T-cell (primary cell): ENCODE data around the gene TRIP6. TPM values are rescaled to one million over a fixed set of nuclear protein-coding genes. Genes with fewer than 3 reads are reported as not detected.

Experiments
- ATAC-seq, 4 experiments: fragments of 200-7000 bp in 3 of 4; fragments of 150-1000 bp in 1 of 4; cut with Tn5 transposase; replicated peaks in 1 of 4; 1 replicate in 3 of 4; 2 replicates in 1 of 4; pipeline ENCODE4 v1.10.0; 2021; ENCODE audit warnings: moderate library complexity in 3 of 4, mild to moderate bottlenecking in 2 of 4, moderate number of reproducible peaks in 1 of 4
- CTCF ChIA-PET, 2 donors: fragments of 300-600 bp; sonication (Branson Sonifier 250); formaldehyde crosslinking; loops; one replicate each; lab custom pipeline; 2022; ENCODE audit warnings: antibody characterized with exemption in 2 of 2; lab: Charles Lee
- POLR2A ChIA-PET, 2 donors: fragments of 300-600 bp; sonication (Branson Sonifier 250); formaldehyde crosslinking; loops; one replicate each; lab custom pipeline; 2022; ENCODE audit warnings: antibody characterized with exemption in 2 of 2; lab: Charles Lee
- DNase-seq, 35 experiments: peaks; one replicate each; pipeline versions ENCODE4 v3.0.0 to v3.0.0-alpha.2; 2013 to 2023
- H3K27ac ChIP-seq: one replicate; pipeline ENCODE4 v1.5.1; 2013; ENCODE audit warnings: low read length
- H3K27me3 ChIP-seq, 2 experiments: replicated peaks in 1 of 2; 1 replicate in 1 of 2; 2 replicates in 1 of 2; pipeline versions ENCODE4 v1.6.1 to v1.7.0; 2013; ENCODE audit warnings: low read length in 1 of 2, mixed read lengths in 1 of 2; ENCODE audit not compliant: control insufficient read depth in 2 of 2, insufficient read depth in 2 of 2; ENCODE audit errors: extremely low read depth in 1 of 2
- H3K36me3 ChIP-seq, 2 donors: 1 replicate in 1 of 2; 2 replicates in 1 of 2; pipeline versions ENCODE4 v1.6.1 to v1.7.0; 2013; ENCODE audit warnings: low read length in 1 of 2; ENCODE audit not compliant: control insufficient read depth in 2 of 2, insufficient read depth in 1 of 2; ENCODE audit errors: extremely low read depth in 1 of 2
- H3K4me1 ChIP-seq, 2 experiments: 1 replicate in 1 of 2; 2 replicates in 1 of 2; pipeline versions ENCODE4 v1.6.1 to v1.7.0; 2013; ENCODE audit warnings: low read length in 2 of 2, mixed read lengths in 1 of 2; ENCODE audit not compliant: insufficient read depth in 2 of 2, control insufficient read depth in 1 of 2; ENCODE audit errors: extremely low read depth in 1 of 2
- H3K4me3 ChIP-seq, 2 donors: 1 replicate in 1 of 2; 2 replicates in 1 of 2; pipeline versions ENCODE4 v1.5.1 to v1.7.0; 2013; ENCODE audit warnings: mild to moderate bottlenecking in 2 of 2, low read length in 1 of 2, moderate library complexity in 1 of 2; ENCODE audit not compliant: control insufficient read depth in 1 of 2; ENCODE audit errors: extremely low read depth in 1 of 2
- H3K9me3 ChIP-seq: 2 replicates; pipeline ENCODE4 v1.7.0; 2013
- H3K27ac Mint-ChIP-seq, 2 donors: one replicate each; pipeline ENCODE4 v1.8.0; 2020 to 2021; ENCODE audit warnings: mild to moderate bottlenecking in 2 of 2, mixed read lengths in 2 of 2
- H3K27me3 Mint-ChIP-seq, 2 donors: one replicate each; pipeline ENCODE4 v1.8.0; 2021 to 2022; ENCODE audit warnings: mixed read lengths in 2 of 2
- H3K36me3 Mint-ChIP-seq: one replicate; pipeline ENCODE4 v1.8.0; 2021; ENCODE audit warnings: mixed read lengths
- H3K4me1 Mint-ChIP-seq, 3 donors: one replicate each; pipeline ENCODE4 v1.8.0; 2020 to 2022; ENCODE audit warnings: mixed read lengths in 3 of 3, mild to moderate bottlenecking in 1 of 3
- H3K4me3 Mint-ChIP-seq, 3 donors: one replicate each; pipeline ENCODE4 v1.8.0; 2020 to 2022; ENCODE audit warnings: mild to moderate bottlenecking in 3 of 3, mixed read lengths in 3 of 3, moderate library complexity in 3 of 3
- H3K9me3 Mint-ChIP-seq, 3 donors: one replicate each; pipeline ENCODE4 v1.8.0; 2020 to 2022; ENCODE audit warnings: mixed read lengths in 3 of 3
- WGBS: methylation state at CpG from one replicate; pipeline ENCODE4 v1.1.5; 2013; ENCODE audit warnings: missing lambda C conversion rate; ENCODE audit not compliant: insufficient coverage; 5-methylcytosine and 5-hydroxymethylcytosine counted together
- total RNA-seq, 35 experiments: library from RNA in 6 of 35; stranded (reverse) in 6 of 35; fragments of 120-200 nt in 1 of 35; gene quantifications; one replicate each; pipeline versions ENCODE4 v1.2.1 to v1.2.4 and lab custom pipeline; 2013 to 2026

Gene TRIP6
- total RNA-seq, 5 donors from 2014 or later (not counting 1 experiment from before 2014, with no cell fraction given): 5.6 to 14.6 (median 8.8) TPM

DNA sequence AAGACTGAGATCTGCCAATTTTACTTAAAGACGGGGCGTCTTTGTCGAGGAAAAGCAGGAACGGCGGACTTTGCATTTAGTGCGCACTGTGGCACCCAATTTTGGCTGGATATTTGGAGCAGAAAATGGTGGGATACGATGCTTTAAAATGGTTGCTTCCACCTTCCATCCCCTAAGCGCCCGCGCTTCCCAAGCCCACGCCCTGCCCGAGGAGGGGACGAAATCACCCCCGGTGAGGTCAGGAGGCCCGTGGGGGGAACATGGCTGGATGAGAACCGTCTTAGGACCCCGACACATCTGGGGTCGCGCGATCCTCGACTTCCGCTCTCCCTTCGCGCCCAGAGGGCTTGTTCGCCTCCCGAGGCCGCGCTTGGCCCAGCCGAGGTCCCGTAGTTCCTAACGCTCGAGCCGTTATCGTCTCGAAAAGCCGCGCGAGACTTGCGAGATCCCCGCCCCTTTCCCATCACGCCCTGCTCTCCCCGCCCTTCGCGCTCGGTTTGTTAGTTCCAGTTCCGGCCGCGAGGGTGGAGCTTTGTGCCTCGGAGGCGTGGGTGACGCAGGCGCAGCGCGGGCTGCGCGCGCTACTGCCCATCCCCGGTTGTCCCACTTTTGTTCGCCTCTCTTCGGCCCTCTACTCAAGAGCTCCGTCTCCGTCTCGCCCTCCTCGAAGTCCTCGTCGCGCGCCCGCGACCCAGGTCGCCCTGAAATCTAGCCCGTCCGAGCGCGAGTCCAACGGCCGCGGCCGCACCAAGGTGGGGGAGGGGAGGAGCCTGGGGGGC is 7.6 kb downstream of the TRIP6 start, which contains the start of gene SRRT:
TSS of gene SRRT (plus strand) at position 527 of the 779 bp plus-strand sequence. CDS start 488 bp downstream, outside the sequence.
- DNase-seq (peak; percentile 95 to 99 (median 98)), ATAC-seq (peak; percentile 95 to 98 (median 96))
- no peaks in the 10 kb centered on the region for H3K9me3 Mint-ChIP-seq
- Histone ChIP-seq H3K36me3 (peaks cover 3 to 17% of the 10 kb centered on the region in 2 donors), H3K4me1 (peaks cover 6 to 47% of the 10 kb centered on the region in 2 experiments), H3K27me3 (no peaks in the 10 kb centered on the region), H3K4me3 (peak within 1 kb of the TSS; percentile 59 to 73), H3K9me3 (no peaks in the 10 kb centered on the region), H3K27ac (peak within 1 kb of the TSS; percentile 93)
- H3K27me3 Mint-ChIP-seq: no peaks in the 10 kb centered on the region
- H3K4me1 Mint-ChIP-seq: peaks cover 48 to 55% (median 53%) of the 10 kb centered on the region in 3 donors
- ChIA-PET CTCF (interaction anchor here in 1 of 2 donors (1.0 to 2.4 kb wide), 6 partner anchors 12 to 203 kb away, joined by 3 to 13 read pairs (median 6); partner anchors contain the start of genes POP7, SLC12A9 and UFSP1), POLR2A (interaction anchor here (0.6 to 1.8 kb wide), 6 partner anchors 10 to 239 kb away, joined by 3 to 21 read pairs (median 7); partner anchors contain the start of gene UFSP1 (in 2 of the 2))
- peak within 1 kb of the TSS; percentile 92 to 98 (median 98) for H3K4me3 Mint-ChIP-seq
- peaks cover 21% of the 10 kb centered on the region for H3K36me3 Mint-ChIP-seq
- peak within 1 kb of the TSS; percentile 95 to 98 for H3K27ac Mint-ChIP-seq
- under 1% methylated on average over 54 of the region's 79 CpGs for WGBS

DNA sequence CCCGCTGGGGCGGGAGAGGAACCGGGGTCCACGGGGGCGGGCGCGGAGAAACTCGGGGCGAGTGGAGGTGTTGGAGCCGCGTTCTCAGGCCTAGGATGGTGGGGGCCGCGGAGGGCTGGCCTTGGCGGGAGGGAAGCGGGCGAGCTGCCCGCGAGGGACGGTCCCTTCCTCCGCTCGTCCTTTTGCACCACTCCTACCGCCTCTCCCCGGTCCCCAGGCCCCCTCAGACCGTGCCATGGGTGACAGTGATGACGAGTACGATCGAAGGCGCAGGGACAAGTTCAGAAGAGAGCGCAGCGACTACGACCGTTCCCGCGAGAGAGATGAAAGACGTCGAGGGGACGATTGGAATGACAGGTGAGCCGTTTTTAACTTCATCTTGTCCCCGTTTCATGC is 8.2 kb downstream of the TRIP6 start:
- Mint-ChIP-seq H3K27me3 (no peaks in the 10 kb centered on the region), H3K27ac (peak overlapping the region; percentile 95 to 98), H3K36me3 (peaks cover 25% of the 10 kb centered on the region), H3K4me3 (peak overlapping the region; percentile 92 to 98 (median 98)), H3K9me3 (no peaks in the 10 kb centered on the region), H3K4me1 (peaks cover 54 to 59% (median 57%) of the 10 kb centered on the region in 3 donors)
- Histone ChIP-seq H3K4me3 (peak overlapping the region; percentile 59 to 73), H3K27me3 (no peaks in the 10 kb centered on the region), H3K4me1 (peaks cover 6 to 51% of the 10 kb centered on the region in 2 experiments), H3K27ac (peak overlapping the region; percentile 93), H3K9me3 (no peaks in the 10 kb centered on the region), H3K36me3 (peaks cover 5 to 20% of the 10 kb centered on the region in 2 donors)
- under 1% methylated on average over 26 of the region's 39 CpGs for WGBS
- ATAC-seq (peak; percentile 8 to 28 (median 26)), DNase-seq (peak in 7 of 35 experiments; percentile 19 to 51 (median 32))
- ChIA-PET CTCF (interaction anchor here in 1 of 2 donors (1.0 to 2.4 kb wide), 6 partner anchors 12 to 202 kb away, joined by 3 to 13 read pairs (median 6); partner anchors contain the start of genes POP7, SLC12A9 and UFSP1), POLR2A (interaction anchor here (0.6 to 1.8 kb wide), 4 partner anchors 14 to 76 kb away, joined by 5 to 21 read pairs (median 8); partner anchors contain the start of gene UFSP1 (in 2 of the 2))

DNA sequence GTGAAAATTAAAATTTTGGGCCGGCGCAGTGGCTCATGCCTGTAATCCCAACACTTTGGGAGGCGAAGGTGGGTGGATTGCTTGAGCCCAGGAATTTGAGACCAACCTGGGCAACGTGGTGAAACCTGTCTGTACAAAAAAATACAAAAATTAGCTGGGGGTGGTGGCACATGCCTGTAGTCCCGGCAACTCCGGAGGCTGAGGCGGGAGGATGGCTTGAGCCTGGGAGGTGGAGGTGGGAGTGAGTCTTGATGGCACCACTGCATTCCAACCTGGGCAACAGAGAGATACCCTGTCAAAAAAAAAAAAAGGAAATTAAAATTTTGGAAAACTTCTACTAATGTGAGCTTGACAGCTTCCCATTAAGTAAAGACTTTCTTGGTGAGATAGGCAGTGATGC is 10.8 kb downstream of the TRIP6 start:
- DNase-seq (no peak), ATAC-seq (no peak)
- no peak overlapping the region for H3K4me3 ChIP-seq
- peak overlapping the region in 1 of 2 donors; percentile 41 for H3K27ac Mint-ChIP-seq
- peaks cover 60 to 66% (median 63%) of the 10 kb centered on the region in 3 donors for H3K4me1 Mint-ChIP-seq
- ChIA-PET CTCF (interaction anchor here (0.7 to 1.1 kb wide), 2 partner anchors 12 to 362 kb away, joined by 3 read pairs; partner anchors contain the start of gene UFSP1 (in 1 of the 2)), POLR2A (interaction anchor here (0.6 kb wide), 2 partner anchors 203 to 339 kb away, joined by 3 read pairs; partner anchors contain the start of gene AGFG2 (in 1 of the 2))
- H3K4me3 Mint-ChIP-seq: no peak overlapping the region
- peaks cover 39% of the 10 kb centered on the region for H3K36me3 Mint-ChIP-seq
- H3K9me3 ChIP-seq: no peaks in the 10 kb centered on the region
- peaks cover 15 to 45% of the 10 kb centered on the region in 2 donors for H3K36me3 ChIP-seq
- H3K27ac ChIP-seq: no peak overlapping the region
- H3K4me1 ChIP-seq: peaks cover 6 to 51% of the 10 kb centered on the region in 2 experiments
- H3K27me3 ChIP-seq: no peaks in the 10 kb centered on the region
- no peaks in the 10 kb centered on the region for H3K9me3 Mint-ChIP-seq
- H3K27me3 Mint-ChIP-seq: no peaks in the 10 kb centered on the region
- WGBS: 85% methylated on average over 5 of the region's 7 CpGs

DNA sequence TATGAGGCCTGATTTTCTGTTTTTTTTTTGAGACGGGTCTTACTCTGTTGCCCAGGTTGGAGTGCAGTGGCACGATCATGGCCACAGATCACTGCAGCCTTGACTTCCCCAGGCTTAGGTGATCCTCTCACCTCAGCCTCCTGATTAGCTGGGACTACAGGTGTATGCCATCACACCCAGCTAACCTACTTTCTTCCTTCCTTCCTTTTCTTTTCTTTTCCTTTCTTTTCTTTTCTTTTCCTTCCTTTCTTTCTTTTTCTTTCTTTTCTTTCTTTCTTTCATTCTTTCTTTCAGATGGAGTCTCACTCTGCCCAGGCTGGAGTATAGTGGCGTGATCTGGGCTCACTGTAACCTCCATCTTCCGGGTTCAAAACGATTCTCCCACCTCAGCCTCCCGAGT is 11.5 kb downstream of the TRIP6 start:
- no peaks in the 10 kb centered on the region for H3K27me3 ChIP-seq
- H3K4me1 Mint-ChIP-seq: peaks cover 63 to 67% (median 66%) of the 10 kb centered on the region in 3 donors
- peaks cover 45% of the 10 kb centered on the region for H3K36me3 Mint-ChIP-seq
- peaks cover 6 to 51% of the 10 kb centered on the region in 2 experiments for H3K4me1 ChIP-seq
- H3K27me3 Mint-ChIP-seq: no peaks in the 10 kb centered on the region
- ATAC-seq (no peak), DNase-seq (no peak)
- ChIA-PET CTCF (interaction anchor here (0.7 to 1.1 kb wide), 2 partner anchors 11 to 363 kb away, joined by 3 read pairs; partner anchors contain the start of gene UFSP1 (in 1 of the 2)), POLR2A (interaction anchor here in 1 of 2 donors (0.6 kb wide), 1 partner anchor 339 kb away, joined by 3 read pairs; the partner anchor contains the start of gene AGFG2)
- no peaks in the 10 kb centered on the region for H3K9me3 ChIP-seq
- no peak overlapping the region for H3K4me3 ChIP-seq
- H3K27ac ChIP-seq: no peak overlapping the region
- peak overlapping the region in 1 of 3 donors; percentile 40 for H3K4me3 Mint-ChIP-seq
- peak overlapping the region; percentile 31 to 55 for H3K27ac Mint-ChIP-seq
- H3K36me3 ChIP-seq: peaks cover 15 to 51% of the 10 kb centered on the region in 2 donors
- 62% methylated on average over 2 of the region's 6 CpGs for WGBS
- H3K9me3 Mint-ChIP-seq: no peaks in the 10 kb centered on the region

DNA sequence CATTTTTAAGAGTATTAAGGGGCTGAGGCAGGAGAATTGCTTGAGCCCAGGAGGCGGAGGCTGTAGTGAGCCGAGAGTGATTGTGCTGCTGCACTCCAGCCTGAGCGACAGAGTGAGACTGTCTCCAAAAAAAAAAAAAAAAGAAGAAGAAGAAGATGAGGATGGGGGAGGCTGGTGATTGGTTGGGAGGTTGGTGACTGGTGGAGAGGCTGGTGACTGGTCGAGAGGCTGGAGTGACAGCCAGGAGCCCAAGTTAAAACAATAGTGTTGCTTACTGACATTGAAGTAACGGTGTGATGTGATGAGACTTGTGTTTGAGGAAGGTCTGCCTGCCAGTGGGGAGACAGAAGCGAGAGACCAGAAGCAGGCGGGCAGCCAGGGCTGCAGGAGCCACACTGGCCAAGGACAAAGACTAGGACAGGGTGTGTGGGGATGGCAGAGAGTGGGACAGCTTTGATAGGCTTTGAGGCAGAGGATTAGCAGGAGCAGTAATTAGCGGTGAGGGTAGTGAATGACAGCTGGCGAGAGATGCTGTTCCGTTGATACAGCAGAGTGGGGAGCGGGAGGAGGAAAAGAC is 12.6 kb downstream of the TRIP6 start:
- peaks cover 57 to 64% (median 60%) of the 10 kb centered on the region in 3 donors for H3K4me1 Mint-ChIP-seq
- CTCF ChIA-PET: interaction anchor here in 1 of 2 donors (0.6 kb wide), 1 partner anchor 1262 kb away, joined by 4 read pairs; no protein-coding TSS in a partner anchor
- ATAC-seq (no peak), DNase-seq (no peak)
- H3K27ac ChIP-seq: no peak overlapping the region
- no peaks in the 10 kb centered on the region for H3K9me3 Mint-ChIP-seq
- POLR2A ChIA-PET: no interaction called here
- H3K36me3 Mint-ChIP-seq: peaks cover 54% of the 10 kb centered on the region
- no peaks in the 10 kb centered on the region for H3K9me3 ChIP-seq
- peaks cover 6 to 49% of the 10 kb centered on the region in 2 experiments for H3K4me1 ChIP-seq
- H3K4me3 ChIP-seq: no peak overlapping the region
- no peaks in the 10 kb centered on the region for H3K27me3 Mint-ChIP-seq
- peak overlapping the region; percentile 1 to 47 for H3K27ac Mint-ChIP-seq
- peaks cover 21 to 62% of the 10 kb centered on the region in 2 donors for H3K36me3 ChIP-seq
- WGBS: 85% methylated on average over 10 of the region's 11 CpGs
- H3K4me3 Mint-ChIP-seq: no peak overlapping the region
- no peaks in the 10 kb centered on the region for H3K27me3 ChIP-seq
